ENCODE results near the gene ATP6AP2. TPM values are rescaled to one million over a fixed set of nuclear protein-coding genes. Genes with fewer than 3 reads are reported as not detected.

ATP6AP2 gene
- total and polyA plus RNA-seq, 2 of the 13 experiments (the other 11 are each of a cell fraction or from before 2014, with no cell fraction given) = 55.6 to 108 TPM

DNA sequence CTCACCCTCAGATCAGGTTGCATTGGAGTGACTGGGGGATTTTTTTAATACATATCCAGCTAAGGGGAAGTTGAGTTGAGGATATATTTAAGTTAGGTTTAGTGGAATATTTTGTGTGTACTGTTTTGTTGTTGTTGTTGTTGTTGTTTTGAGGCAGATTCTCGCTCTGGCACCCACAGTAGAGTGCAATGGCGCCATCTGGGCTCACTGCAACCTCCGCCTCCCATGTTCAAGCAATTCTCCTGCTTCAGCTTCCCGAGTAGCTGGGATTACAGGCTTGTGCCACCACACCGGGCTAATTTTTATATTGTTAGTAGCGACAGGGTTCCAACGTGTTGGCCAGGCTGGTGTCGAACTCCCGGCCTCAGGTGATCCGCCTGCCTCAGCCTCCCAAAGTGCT lies 38.6 kb upstream of the ATP6AP2 start:
- H3K36me3 ChIP-seq (replicated peaks in 1 of 2; ENCODE audit: control insufficient read depth in 1 of 2, insufficient read depth in 2 of 2, low read length in 2 of 2) = no peaks in the 10 kb centered on the region
- peaks cover 12% of the 10 kb centered on the region; the same call in 1 of the 2 replicates for H3K4me1 ChIP-seq (ENCODE audit: insufficient read depth, low read length)
- TF ChIP-seq XBP1 (CRISPR knock-in tag; IDR thresholded peaks at IDR 0.05) = no peak
- peak; percentile 16; the same call in 1 of the 2 replicates for TF ChIP-seq STAG1 (CRISPR knock-in tag; IDR thresholded peaks at IDR 0.05)
- TF ChIP-seq, protein P1, sequence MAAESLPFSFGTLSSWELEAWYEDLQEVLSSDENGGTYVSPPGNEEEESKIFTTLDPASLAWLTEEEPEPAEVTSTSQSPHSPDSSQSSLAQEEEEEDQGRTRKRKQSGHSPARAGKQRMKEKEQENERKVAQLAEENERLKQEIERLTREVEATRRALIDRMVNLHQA (CRISPR knock-in tag; IDR thresholded peaks at IDR 0.05) = no peak
- TF ChIP-seq, protein P2, sequence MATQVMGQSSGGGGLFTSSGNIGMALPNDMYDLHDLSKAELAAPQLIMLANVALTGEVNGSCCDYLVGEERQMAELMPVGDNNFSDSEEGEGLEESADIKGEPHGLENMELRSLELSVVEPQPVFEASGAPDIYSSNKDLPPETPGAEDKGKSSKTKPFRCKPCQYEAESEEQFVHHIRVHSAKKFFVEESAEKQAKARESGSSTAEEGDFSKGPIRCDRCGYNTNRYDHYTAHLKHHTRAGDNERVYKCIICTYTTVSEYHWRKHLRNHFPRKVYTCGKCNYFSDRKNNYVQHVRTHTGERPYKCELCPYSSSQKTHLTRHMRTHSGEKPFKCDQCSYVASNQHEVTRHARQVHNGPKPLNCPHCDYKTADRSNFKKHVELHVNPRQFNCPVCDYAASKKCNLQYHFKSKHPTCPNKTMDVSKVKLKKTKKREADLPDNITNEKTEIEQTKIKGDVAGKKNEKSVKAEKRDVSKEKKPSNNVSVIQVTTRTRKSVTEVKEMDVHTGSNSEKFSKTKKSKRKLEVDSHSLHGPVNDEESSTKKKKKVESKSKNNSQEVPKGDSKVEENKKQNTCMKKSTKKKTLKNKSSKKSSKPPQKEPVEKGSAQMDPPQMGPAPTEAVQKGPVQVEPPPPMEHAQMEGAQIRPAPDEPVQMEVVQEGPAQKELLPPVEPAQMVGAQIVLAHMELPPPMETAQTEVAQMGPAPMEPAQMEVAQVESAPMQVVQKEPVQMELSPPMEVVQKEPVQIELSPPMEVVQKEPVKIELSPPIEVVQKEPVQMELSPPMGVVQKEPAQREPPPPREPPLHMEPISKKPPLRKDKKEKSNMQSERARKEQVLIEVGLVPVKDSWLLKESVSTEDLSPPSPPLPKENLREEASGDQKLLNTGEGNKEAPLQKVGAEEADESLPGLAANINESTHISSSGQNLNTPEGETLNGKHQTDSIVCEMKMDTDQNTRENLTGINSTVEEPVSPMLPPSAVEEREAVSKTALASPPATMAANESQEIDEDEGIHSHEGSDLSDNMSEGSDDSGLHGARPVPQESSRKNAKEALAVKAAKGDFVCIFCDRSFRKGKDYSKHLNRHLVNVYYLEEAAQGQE (IDR thresholded peaks at IDR 0.05; ENCODE audit: borderline replicate concordance in 1 of 2, low read depth in 1 of 2, low read length in 2 of 2) = no peak
- TF ChIP-seq, protein P3, sequence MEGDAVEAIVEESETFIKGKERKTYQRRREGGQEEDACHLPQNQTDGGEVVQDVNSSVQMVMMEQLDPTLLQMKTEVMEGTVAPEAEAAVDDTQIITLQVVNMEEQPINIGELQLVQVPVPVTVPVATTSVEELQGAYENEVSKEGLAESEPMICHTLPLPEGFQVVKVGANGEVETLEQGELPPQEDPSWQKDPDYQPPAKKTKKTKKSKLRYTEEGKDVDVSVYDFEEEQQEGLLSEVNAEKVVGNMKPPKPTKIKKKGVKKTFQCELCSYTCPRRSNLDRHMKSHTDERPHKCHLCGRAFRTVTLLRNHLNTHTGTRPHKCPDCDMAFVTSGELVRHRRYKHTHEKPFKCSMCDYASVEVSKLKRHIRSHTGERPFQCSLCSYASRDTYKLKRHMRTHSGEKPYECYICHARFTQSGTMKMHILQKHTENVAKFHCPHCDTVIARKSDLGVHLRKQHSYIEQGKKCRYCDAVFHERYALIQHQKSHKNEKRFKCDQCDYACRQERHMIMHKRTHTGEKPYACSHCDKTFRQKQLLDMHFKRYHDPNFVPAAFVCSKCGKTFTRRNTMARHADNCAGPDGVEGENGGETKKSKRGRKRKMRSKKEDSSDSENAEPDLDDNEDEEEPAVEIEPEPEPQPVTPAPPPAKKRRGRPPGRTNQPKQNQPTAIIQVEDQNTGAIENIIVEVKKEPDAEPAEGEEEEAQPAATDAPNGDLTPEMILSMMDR (CRISPR knock-in tag; IDR thresholded peaks at IDR 0.05) = 0 out of 2 replicates have a peak, but pooled peaks have one; percentile 19
- DNase-seq (ENCODE audit: low spot score) (no peak), ATAC-seq (no peak), FAIRE-seq (no peak)
- intact Hi-C loops (cut with micrococcal nuclease; ENCODE audit: unreplicated experiment) (loop anchor here (10.0 kb wide), 1 partner anchor 103 kb away; the partner anchor contains the start of gene CXorf38), in situ Hi-C loops (cut with HindIII; ENCODE audit: extremely low pct_ligation_motif_present, low pct_unique_long_range_greater_than_20kb) (no loop called here)
- no peaks in the 10 kb centered on the region for H3K79me2 ChIP-seq (ENCODE audit: insufficient read depth, low read length)
- no peak overlapping the region for H3K4me3 ChIP-seq (replicated peaks in 1 of 3; ENCODE audit: insufficient read depth in 1 of 3, low read depth in 2 of 3, low read length in 3 of 3)
- H3K27ac ChIP-seq (ENCODE audit: extremely low read length, insufficient read depth, low read length) = no peak overlapping the region
- no CpG with 5 or more reads among the region's 10 CpGs for WGBS (ENCODE audit: low lambda C conversion rate)
- no TSS peak for BruUV-seq (replicated peaks)
- CTCF ChIA-PET (ENCODE audit: low intra/inter-chr PET ratio, low total read pairs) = no interaction called here
- no peak overlapping the region for H3K9ac ChIP-seq (ENCODE audit: insufficient read depth, low read depth, low read length)
- H2AFZ ChIP-seq (ENCODE audit: low read length) = no peak overlapping the region
- no peaks in the 10 kb centered on the region for H4K20me1 ChIP-seq (ENCODE audit: insufficient read depth, low read length)
- no peak overlapping the region for H3K4me2 ChIP-seq (ENCODE audit: low read depth, low read length)
- POLR2A ChIA-PET = no interaction called here
- H3K27me3 ChIP-seq (ENCODE audit: control insufficient read depth in 1 of 2, insufficient read depth in 2 of 2, low read length in 2 of 2) = peaks cover 0 to 3% of the 10 kb centered on the region in 2 experiments; a peak in 1 of 5 replicates
- H3K9me3 ChIP-seq (ENCODE audit: low read length) = no peaks in the 10 kb centered on the region
